Measurements from ENCODE around the gene POLE.

DNA sequence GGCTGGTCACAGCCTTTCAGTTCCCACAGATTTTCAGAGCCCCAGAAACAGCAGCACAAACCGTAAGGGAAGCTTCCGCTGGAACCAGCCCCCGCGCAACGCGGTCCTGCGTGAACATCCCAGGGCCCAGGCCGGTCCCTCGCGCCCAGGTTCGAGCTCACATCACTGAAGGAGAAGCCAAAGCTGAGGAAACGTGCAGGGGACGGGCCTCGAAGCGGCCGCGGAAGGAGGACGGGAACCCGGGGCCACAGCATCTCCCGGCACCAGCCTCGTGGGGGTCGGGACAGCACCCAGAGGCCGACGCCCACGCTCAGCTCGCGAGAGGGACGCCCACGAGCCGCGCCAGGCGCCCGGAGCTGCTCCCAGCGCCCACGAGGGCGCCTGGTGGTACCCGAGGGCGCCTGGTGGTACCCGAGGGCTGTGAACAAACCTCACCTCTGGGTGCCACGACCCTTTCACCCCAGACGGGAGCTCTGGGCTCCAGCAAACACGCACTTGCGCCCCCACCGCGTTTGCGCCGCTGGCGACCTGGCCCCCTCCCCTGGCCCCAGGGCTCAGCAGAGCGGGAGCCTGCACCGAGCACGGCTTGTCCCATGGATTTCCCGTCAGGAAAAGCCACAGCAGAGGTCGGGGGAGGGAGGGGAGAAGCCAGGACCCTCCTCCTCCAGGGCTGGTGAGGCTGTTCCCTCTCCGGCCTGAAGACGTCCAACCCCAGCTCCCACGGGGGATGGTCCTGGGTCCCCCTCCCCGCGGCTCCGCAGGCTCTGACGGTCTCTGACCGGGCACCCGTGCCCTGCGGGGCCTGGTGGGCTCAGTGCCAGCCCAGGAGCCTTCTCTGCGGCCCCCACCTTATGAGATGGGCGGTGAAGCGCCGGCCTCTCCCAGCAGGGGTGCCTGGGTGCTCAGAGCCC lies 83.6 kb downstream of the POLE start:
- TF ChIP-seq, protein P1, sequence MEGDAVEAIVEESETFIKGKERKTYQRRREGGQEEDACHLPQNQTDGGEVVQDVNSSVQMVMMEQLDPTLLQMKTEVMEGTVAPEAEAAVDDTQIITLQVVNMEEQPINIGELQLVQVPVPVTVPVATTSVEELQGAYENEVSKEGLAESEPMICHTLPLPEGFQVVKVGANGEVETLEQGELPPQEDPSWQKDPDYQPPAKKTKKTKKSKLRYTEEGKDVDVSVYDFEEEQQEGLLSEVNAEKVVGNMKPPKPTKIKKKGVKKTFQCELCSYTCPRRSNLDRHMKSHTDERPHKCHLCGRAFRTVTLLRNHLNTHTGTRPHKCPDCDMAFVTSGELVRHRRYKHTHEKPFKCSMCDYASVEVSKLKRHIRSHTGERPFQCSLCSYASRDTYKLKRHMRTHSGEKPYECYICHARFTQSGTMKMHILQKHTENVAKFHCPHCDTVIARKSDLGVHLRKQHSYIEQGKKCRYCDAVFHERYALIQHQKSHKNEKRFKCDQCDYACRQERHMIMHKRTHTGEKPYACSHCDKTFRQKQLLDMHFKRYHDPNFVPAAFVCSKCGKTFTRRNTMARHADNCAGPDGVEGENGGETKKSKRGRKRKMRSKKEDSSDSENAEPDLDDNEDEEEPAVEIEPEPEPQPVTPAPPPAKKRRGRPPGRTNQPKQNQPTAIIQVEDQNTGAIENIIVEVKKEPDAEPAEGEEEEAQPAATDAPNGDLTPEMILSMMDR (IDR thresholded peaks at IDR 0.05), result no peak
- TF ChIP-seq POLR2A (IDR thresholded peaks at IDR 0.05), result no peak

Measured in lower leg skin (tissue), 3 donors.